ENCODE results near the gene ALKBH3.

ALKBH3 gene

GRCh38 chr11:43903078-43903477, 22.4 kb downstream of the ALKBH3 start:
- no peak for FAIRE-seq
- DNase-seq (ENCODE audit: insufficient read length, low spot score) = no peak
- TF ChIP-seq, protein P1, sequence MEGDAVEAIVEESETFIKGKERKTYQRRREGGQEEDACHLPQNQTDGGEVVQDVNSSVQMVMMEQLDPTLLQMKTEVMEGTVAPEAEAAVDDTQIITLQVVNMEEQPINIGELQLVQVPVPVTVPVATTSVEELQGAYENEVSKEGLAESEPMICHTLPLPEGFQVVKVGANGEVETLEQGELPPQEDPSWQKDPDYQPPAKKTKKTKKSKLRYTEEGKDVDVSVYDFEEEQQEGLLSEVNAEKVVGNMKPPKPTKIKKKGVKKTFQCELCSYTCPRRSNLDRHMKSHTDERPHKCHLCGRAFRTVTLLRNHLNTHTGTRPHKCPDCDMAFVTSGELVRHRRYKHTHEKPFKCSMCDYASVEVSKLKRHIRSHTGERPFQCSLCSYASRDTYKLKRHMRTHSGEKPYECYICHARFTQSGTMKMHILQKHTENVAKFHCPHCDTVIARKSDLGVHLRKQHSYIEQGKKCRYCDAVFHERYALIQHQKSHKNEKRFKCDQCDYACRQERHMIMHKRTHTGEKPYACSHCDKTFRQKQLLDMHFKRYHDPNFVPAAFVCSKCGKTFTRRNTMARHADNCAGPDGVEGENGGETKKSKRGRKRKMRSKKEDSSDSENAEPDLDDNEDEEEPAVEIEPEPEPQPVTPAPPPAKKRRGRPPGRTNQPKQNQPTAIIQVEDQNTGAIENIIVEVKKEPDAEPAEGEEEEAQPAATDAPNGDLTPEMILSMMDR (IDR thresholded peaks at IDR 0.05; ENCODE audit: insufficient read depth, missing control alignments) = no peak

DNA sequence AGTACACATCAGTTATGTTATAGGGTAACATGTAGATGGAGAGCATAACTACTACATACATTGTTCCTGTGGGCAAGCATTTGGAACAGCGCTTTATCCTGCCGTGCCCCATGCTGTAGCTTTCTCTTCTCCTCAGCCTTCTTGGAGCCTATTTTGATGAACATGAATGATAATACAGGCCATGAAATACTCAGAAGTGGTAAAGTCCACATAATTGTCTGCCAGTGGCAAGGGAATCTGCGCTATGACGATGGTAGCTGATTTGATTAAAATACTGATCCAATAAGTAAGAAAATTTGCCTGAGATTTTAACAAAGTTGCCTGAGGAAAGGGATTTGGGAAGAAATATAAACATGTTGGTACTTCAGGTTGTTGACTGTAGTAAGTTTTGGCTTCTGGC, 23.3 kb downstream of the ALKBH3 start:
- no peak for FAIRE-seq
- TF ChIP-seq, protein P1 (IDR thresholded peaks at IDR 0.05; ENCODE audit: insufficient read depth, missing control alignments) = no peak
- DNase-seq (ENCODE audit: insufficient read length, low spot score) = no peak

DNA sequence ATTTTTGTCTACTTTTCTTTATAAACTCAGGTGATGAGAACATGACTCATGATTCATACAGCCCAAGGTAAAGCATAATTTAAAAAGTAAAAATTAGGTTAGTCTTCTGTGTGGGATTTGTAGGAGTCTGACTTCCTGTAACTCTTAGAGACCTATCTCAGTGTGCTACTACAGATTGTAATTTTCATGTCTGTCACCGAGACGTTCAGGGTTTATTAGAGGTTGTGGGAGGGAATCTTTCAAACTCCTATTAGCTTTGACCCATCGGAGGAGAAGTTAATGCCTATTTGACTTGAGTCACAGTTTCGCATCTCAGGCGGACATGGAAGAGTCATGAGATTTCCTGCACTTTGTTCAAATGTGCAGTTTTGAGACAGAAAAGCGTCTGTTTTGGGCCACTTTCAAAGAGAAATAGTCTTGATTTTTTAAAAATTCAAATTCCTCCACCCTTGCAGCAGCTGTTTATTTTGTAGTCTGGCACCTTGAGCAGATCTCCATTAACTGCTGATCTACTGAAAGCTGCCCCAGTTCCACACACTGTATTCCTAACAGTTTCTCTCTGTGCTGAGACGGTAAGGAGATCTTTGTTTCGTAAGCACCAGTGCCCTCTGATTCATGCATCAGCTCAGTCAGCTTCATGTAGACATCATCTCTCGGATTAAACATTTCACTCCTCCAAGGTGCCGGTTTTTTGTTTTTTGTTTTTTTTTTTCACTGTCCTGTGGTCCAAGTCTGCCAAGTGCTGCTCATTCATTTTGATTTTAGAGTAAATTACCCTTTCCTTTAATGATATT, 24.3 kb downstream of the ALKBH3 start:
- no peak for FAIRE-seq
- no peak for DNase-seq (ENCODE audit: insufficient read length, low spot score)
- TF ChIP-seq, protein P1 (IDR thresholded peaks at IDR 0.05; ENCODE audit: insufficient read depth, missing control alignments) = no peak

DNA sequence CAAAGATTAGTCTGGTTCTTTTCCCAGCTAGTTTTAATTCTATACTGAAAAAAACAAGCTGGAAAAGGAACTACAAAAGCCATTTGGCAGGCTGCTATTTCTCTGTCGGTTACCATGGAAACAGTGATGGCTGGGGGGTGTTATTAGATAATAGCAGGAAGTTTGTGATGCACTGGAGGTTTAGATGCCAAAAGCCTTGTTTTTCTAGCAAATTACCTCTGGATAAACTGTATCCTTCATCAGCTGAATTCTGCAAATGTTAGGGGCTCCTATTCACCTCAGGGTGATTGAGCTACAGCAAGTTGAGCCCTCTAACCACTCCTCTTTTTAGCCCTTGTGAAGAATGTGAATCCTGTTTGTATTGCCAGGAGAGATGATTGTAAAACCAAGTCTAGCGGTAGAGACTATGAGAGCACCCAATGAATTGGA, 25.2 kb downstream of the ALKBH3 start:
- TF ChIP-seq, protein P1 (IDR thresholded peaks at IDR 0.05; ENCODE audit: insufficient read depth, missing control alignments) = no peak
- FAIRE-seq (no peak), DNase-seq (ENCODE audit: insufficient read length, low spot score) (no peak)

DNA sequence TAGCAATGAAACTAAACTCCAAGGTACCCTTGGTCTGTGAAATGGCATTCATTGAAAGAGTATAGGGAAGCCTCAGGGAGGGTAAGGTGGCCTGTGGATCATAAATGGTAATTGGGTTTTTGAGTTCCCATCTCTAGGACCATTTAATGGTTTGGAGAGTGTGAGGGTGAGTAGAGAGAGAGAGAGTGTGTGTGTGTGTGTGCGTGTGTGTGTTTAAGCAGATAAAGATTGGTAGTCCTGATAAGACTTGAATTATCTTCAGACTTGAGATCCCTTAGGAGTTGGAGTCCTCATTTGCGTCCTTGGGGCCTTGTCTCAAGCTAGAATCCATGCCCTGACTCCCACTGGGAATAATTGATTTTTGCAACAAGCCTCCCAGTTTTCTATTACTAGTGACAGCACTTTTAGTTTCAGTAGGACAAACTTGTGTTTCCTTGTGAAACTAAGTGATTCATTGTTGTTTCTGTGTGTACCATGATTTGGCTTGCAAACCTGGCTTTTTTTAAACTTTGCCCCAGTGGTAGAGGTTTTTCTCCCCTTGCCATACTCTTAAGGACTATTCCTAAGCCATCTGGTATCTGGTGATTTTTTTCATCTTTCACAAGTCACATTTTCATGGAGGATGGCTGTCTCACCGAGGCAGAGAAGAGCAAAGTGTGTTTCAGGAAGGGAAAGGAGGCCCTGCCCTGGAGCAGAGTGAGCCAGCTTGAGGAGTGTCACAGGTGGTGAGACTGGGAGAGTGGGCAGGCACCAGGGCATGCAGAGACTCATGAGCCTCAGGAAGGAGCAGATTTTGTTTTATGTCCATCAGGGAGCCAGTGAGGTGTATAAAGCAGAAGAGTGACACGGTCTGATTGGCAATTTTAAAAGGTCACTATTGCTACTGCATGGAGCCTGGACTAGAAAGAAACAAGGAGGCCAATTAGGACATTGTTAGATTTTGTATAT, 26.7 kb downstream of the ALKBH3 start:
- TF ChIP-seq, protein P1 (IDR thresholded peaks at IDR 0.05; ENCODE audit: insufficient read depth, missing control alignments) = no peak
- DNase-seq (ENCODE audit: insufficient read length, low spot score) = no peak
- no peak for FAIRE-seq

- FAIRE-seq (no peak), DNase-seq (ENCODE audit: insufficient read length, low spot score) (no peak)
- TF ChIP-seq, protein P1 (IDR thresholded peaks at IDR 0.05; ENCODE audit: insufficient read depth, missing control alignments) = no peak
These were observed 27.6 kb downstream of the ALKBH3 start for GRCh38 chr11:43908191-43908590.
